Liver (tissue), 9 donors: Measurements from ENCODE around the gene SPRN. TPM values are rescaled to one million over a fixed set of nuclear protein-coding genes. Genes with fewer than 3 reads are reported as not detected.

Experiments used
- DNase-seq: peaks from one replicate; pipeline ENCODE4 v3.0.0-alpha.2; 2017; ENCODE audit warnings: low spot score
- H3K27ac ChIP-seq, 2 donors: one replicate each; pipeline ENCODE4 v1.7.0; 2013; ENCODE audit warnings: inconsistent platforms in 2 of 2, low read length in 2 of 2, control low read depth in 1 of 2, low read depth in 1 of 2, mild to moderate bottlenecking in 1 of 2
- H3K27me3 ChIP-seq, 4 donors: one replicate each; pipeline versions ENCODE4 v1.6.1 to v1.7.0; 2013; ENCODE audit warnings: low read length in 3 of 4, inconsistent platforms in 1 of 4, mild to moderate bottlenecking in 1 of 4, moderate library complexity in 1 of 4; ENCODE audit not compliant: control insufficient read depth in 4 of 4, insufficient read depth in 4 of 4
- H3K36me3 ChIP-seq, 4 donors: one replicate each; pipeline versions ENCODE4 v1.6.1 to v1.7.0; 2013; ENCODE audit warnings: low read length in 3 of 4, mild to moderate bottlenecking in 3 of 4, low read depth in 1 of 4, moderate library complexity in 1 of 4; ENCODE audit not compliant: control insufficient read depth in 4 of 4, insufficient read depth in 3 of 4
- H3K4me1 ChIP-seq, 4 donors: one replicate each; pipeline versions ENCODE4 v1.6.1 to v1.7.0; 2013; ENCODE audit warnings: low read length in 3 of 4, mild to moderate bottlenecking in 3 of 4, moderate library complexity in 1 of 4; ENCODE audit not compliant: control insufficient read depth in 4 of 4, insufficient read depth in 4 of 4
- H3K4me3 ChIP-seq, 3 donors: one replicate each; pipeline versions ENCODE4 v1.6.1 to v1.7.0; 2013; ENCODE audit warnings: low read length in 3 of 3, control low read depth in 1 of 3, low read depth in 1 of 3, mild to moderate bottlenecking in 1 of 3
- H3K9ac ChIP-seq, 2 donors: one replicate each; pipeline ENCODE4 v1.7.0; 2013; ENCODE audit warnings: low read length in 2 of 2, mild to moderate bottlenecking in 2 of 2, moderate library complexity in 2 of 2, control low read depth in 1 of 2, low read depth in 1 of 2
- H3K9me3 ChIP-seq, 4 donors: one replicate each; pipeline versions ENCODE4 v1.6.1 to v1.7.0; 2013; ENCODE audit warnings: low read length in 3 of 4; ENCODE audit not compliant: control insufficient read depth in 4 of 4
- EGR1 ChIP-seq, 2 donors: IDR thresholded peaks; 2 replicates each; pipeline ENCODE4 v1.6.1; 2016 to 2018; ENCODE audit warnings: antibody characterized with exemption in 2 of 2, low read depth in 2 of 2
- FOXA1 ChIP-seq: IDR thresholded peaks from 2 replicates; pipeline ENCODE4 v1.6.1; 2016; ENCODE audit warnings: antibody characterized with exemption
- FOXA2 ChIP-seq: IDR thresholded peaks from 2 replicates; pipeline ENCODE4 v1.6.1; 2016; ENCODE audit warnings: antibody characterized with exemption
- HNF4A ChIP-seq, 2 donors: conservative IDR thresholded peaks; 2 replicates each; pipeline ENCODE4 v1.6.1; 2016; ENCODE audit warnings: antibody characterized with exemption in 2 of 2, mild to moderate bottlenecking in 2 of 2
- HNF4G ChIP-seq: IDR thresholded peaks from 2 replicates; pipeline ENCODE4 v1.6.1; 2016; ENCODE audit warnings: antibody characterized with exemption
- JUND ChIP-seq, 2 donors: IDR thresholded peaks; 2 replicates each; pipeline ENCODE4 v1.6.1; 2016; ENCODE audit warnings: antibody characterized with exemption in 2 of 2
- NR2F2 ChIP-seq: IDR thresholded peaks from 2 replicates; pipeline ENCODE4 v1.6.1; 2016; ENCODE audit warnings: antibody characterized with exemption
- RAD21 ChIP-seq, 2 donors: IDR thresholded peaks; 2 replicates each; pipeline ENCODE4 v1.6.1; 2016; ENCODE audit warnings: antibody characterized with exemption in 2 of 2, mild to moderate bottlenecking in 2 of 2
- REST ChIP-seq: IDR thresholded peaks from 2 replicates; pipeline ENCODE4 v1.6.1; 2016; ENCODE audit warnings: antibody characterized with exemption, mild to moderate bottlenecking
- RXRA ChIP-seq, 2 donors: IDR thresholded peaks; 2 replicates each; pipeline ENCODE4 v1.6.1; 2017 to 2018; ENCODE audit warnings: antibody characterized with exemption in 2 of 2, mild to moderate bottlenecking in 1 of 2
- SP1 ChIP-seq: IDR thresholded peaks from 2 replicates; pipeline ENCODE4 v1.6.1; 2018; ENCODE audit warnings: antibody characterized with exemption, mild to moderate bottlenecking
- TAF1 ChIP-seq: conservative IDR thresholded peaks from 2 replicates; pipeline ENCODE4 v1.6.1; 2016; ENCODE audit warnings: antibody characterized with exemption, mild to moderate bottlenecking
- YY1 ChIP-seq: IDR thresholded peaks from 2 replicates; pipeline ENCODE4 v1.6.1; 2016; ENCODE audit warnings: antibody characterized with exemption, mild to moderate bottlenecking
- ZBTB33 ChIP-seq: IDR thresholded peaks from 2 replicates; pipeline ENCODE4 v1.6.1; 2016; ENCODE audit warnings: antibody characterized with exemption
- WGBS: extraction: QIAGEN DNeasy Blood & Tissue Kit; methylation state at CpG from one replicate; pipeline ENCODE4 v1.1.7; 2013; 5-methylcytosine and 5-hydroxymethylcytosine counted together
- polyA plus RNA-seq, 2 donors: library from polyadenylated mRNA; stranded (reverse) in 1 of 2; unstranded in 1 of 2; fragments of 200-250 nt in 1 of 2; fragments of >200 nt in 1 of 2; fragmentation: Nextera tagmentation in 1 of 2; extraction: Ambion mirVana in 1 of 2; gene quantifications; one replicate each; pipeline versions ENCODE4 v1.2.1 to v1.2.3, GENCODE V29; 2013 to 2015
- total RNA-seq, 2 donors: library from RNA; depleted of rRNA; stranded (reverse); fragments of >200 nt; gene quantifications; one replicate each; pipeline ENCODE4 v1.2.3, GENCODE V29; 2014
- TF ChIP-seq, protein P1 (sequence below): fragments of 150-350 bp; IDR thresholded peaks from 2 replicates; pipeline ENCODE4 v1.5.1; 2017; ENCODE audit warnings: improper control_type of control experiment, low read depth, low read length; ENCODE audit not compliant: missing input control
- TF ChIP-seq, protein P2 (sequence below): IDR thresholded peaks from 2 replicates; pipeline ENCODE4 v1.6.1; 2016; ENCODE audit warnings: antibody characterized with exemption
- TF ChIP-seq, protein P3 (sequence below): IDR thresholded peaks from 2 replicates; pipeline ENCODE4 v1.6.1; 2016; ENCODE audit warnings: antibody characterized with exemption
- donor health status: healthy.
- donor health status: healthy.
- donor health status: healthy.
- donor health status: healthy.
- donor health status: healthy.

The SPRN gene
- total and polyA plus RNA-seq, 4 donors: 1.3 to 36.4 TPM; not detected in 2

- no peak for TF ChIP-seq SP1
- no peak for TF ChIP-seq HNF4G
- TF ChIP-seq, protein P1, sequence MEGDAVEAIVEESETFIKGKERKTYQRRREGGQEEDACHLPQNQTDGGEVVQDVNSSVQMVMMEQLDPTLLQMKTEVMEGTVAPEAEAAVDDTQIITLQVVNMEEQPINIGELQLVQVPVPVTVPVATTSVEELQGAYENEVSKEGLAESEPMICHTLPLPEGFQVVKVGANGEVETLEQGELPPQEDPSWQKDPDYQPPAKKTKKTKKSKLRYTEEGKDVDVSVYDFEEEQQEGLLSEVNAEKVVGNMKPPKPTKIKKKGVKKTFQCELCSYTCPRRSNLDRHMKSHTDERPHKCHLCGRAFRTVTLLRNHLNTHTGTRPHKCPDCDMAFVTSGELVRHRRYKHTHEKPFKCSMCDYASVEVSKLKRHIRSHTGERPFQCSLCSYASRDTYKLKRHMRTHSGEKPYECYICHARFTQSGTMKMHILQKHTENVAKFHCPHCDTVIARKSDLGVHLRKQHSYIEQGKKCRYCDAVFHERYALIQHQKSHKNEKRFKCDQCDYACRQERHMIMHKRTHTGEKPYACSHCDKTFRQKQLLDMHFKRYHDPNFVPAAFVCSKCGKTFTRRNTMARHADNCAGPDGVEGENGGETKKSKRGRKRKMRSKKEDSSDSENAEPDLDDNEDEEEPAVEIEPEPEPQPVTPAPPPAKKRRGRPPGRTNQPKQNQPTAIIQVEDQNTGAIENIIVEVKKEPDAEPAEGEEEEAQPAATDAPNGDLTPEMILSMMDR: no peak
- no peak for TF ChIP-seq EGR1 (IDR thresholded peaks at IDR 0.05; ENCODE audit: low read depth in 2 of 2)
- TF ChIP-seq, protein P2, sequence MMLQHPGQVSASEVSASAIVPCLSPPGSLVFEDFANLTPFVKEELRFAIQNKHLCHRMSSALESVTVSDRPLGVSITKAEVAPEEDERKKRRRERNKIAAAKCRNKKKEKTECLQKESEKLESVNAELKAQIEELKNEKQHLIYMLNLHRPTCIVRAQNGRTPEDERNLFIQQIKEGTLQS: no peak
- no peak for TF ChIP-seq JUND (IDR thresholded peaks at IDR 0.05)
- TF ChIP-seq ZBTB33: no peak
- no peak for TF ChIP-seq FOXA2
- no peak overlapping the region for H3K4me3 ChIP-seq
- no peaks in the 10 kb centered on the region for H3K9me3 ChIP-seq
- H3K4me1 ChIP-seq: peaks cover 0 to 7% (median 0%) of the 10 kb centered on the region in 4 donors
- H3K27me3 ChIP-seq: no peaks in the 10 kb centered on the region
- no peak for DNase-seq
- no peak overlapping the region for H3K9ac ChIP-seq
- H3K27ac ChIP-seq: no peak overlapping the region
- no peaks in the 10 kb centered on the region for H3K36me3 ChIP-seq
- WGBS: 92% methylated on average over 7 of the region's 7 CpGs
Observed at GRCh38 chr10:133461027-133461426, 36.6 kb upstream of the SPRN start.

DNA sequence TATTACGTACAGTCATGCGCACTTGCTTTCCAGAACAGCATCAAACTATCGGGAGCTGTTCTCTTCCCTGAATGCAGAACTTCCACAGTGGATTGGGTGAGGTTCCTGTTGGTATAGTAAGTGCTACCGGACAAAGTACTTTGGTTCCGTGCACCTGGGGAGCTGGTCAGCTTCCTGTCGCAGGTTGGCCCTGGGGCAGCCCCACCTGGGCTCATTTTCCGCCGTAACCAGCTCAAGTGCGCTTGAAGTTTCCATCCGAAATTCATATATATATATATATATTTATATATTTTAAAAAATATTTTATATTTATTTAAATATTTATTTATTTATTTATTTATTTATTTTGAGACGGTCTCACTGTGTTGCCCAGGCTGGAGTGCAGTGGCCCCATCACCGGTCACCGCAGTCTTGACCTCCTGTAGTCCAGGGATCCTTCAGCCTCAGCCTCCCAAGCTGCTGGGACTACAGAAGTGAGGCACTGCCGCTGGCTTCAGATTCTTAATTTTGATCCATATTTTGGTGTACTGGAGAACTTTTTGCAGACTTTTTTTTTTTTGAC is 35.9 kb upstream of the SPRN start:
- H3K9me3 ChIP-seq: no peaks in the 10 kb centered on the region
- H3K36me3 ChIP-seq: no peaks in the 10 kb centered on the region
- no peak for DNase-seq
- no peak overlapping the region for H3K9ac ChIP-seq
- peaks cover 0 to 7% (median 0%) of the 10 kb centered on the region in 4 donors for H3K4me1 ChIP-seq
- TF ChIP-seq, protein P3, sequence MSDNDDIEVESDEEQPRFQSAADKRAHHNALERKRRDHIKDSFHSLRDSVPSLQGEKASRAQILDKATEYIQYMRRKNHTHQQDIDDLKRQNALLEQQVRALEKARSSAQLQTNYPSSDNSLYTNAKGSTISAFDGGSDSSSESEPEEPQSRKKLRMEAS: no peak
- no peak for TF ChIP-seq FOXA1
- TF ChIP-seq RXRA (IDR thresholded peaks at IDR 0.05): no peak
- TF ChIP-seq HNF4G: no peak
- no peak for TF ChIP-seq TAF1
- TF ChIP-seq NR2F2: no peak
- no peak for TF ChIP-seq YY1
- TF ChIP-seq, protein P1: no peak
- TF ChIP-seq SP1: no peak
- no peak for TF ChIP-seq FOXA2
- no peak for TF ChIP-seq EGR1 (IDR thresholded peaks at IDR 0.05; ENCODE audit: low read depth in 2 of 2)
- no peak for TF ChIP-seq JUND (IDR thresholded peaks at IDR 0.05)
- no peak for TF ChIP-seq RAD21 (IDR thresholded peaks at IDR 0.05)
- TF ChIP-seq HNF4A (conservative IDR thresholded peaks at IDR 0.05): no peak
- TF ChIP-seq REST: no peak
- H3K27ac ChIP-seq: no peak overlapping the region
- H3K4me3 ChIP-seq: no peak overlapping the region
- WGBS: 95% methylated on average over 14 of the region's 14 CpGs
- H3K27me3 ChIP-seq: no peaks in the 10 kb centered on the region
